GM21526 (cell line): ENCODE measurements around the gene FBXL13.
"Not testable (repeated sequence)": the region's sequence is repeated elsewhere in the genome, so short reads cannot be mapped to it uniquely, and the experiment has no call there.

Experiments used
- ATAC-seq: cut with Tn5 transposase; IDR thresholded peaks from one replicate; pipeline ENCODE4 v1.9.1; 2021; ENCODE audit warnings: moderate library complexity; ENCODE audit not compliant: unreplicated experiment, low FRiP score

Gene FBXL13

DNA sequence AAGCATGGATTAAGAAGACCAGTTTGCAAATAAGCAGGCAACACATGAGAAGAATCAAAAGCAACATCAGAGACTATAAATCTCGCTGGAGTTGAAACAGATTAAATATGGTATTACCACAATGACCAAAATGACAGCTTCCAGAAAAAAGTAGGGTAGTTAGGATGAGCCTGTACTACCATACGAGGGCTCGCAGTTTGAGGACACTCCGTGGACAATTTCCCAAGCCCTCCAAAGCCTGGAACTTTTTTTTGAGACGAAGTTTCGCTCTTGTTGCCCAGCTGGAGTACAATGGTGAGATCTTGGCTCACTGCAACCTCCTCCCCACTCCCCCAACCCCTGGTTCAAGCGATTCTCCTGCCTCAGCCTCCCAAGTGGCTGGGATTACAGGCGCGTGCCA is 160.8 kb downstream of the FBXL13 start:
- no peak for ATAC-seq

DNA sequence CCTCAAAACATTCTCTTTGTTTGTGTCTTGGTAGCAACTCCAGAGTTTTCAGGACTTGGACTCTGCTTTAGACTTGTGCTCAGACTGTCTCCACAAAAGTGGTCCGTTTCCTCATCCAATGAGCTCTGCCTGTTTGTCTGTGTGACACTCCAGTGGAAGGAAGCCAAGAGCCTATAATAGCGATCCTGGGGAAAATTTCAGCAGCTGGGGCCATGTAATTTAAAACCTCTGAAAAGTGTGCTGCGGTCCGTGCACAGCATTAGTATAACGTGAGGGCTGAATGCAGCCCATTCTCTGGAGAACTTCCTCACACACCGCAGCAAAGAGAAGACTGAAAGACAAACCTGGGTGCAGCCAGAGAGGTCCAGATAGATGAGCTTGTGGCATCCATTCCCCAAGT is 161.9 kb downstream of the FBXL13 start, which contains the start of gene LRRC17:
Gene LRRC17, plus strand, starts transcription at position 259 of the 400 bp plus-strand sequence. CDS start 20,914 bp downstream, outside the sequence.
- ATAC-seq, result no peak

DNA sequence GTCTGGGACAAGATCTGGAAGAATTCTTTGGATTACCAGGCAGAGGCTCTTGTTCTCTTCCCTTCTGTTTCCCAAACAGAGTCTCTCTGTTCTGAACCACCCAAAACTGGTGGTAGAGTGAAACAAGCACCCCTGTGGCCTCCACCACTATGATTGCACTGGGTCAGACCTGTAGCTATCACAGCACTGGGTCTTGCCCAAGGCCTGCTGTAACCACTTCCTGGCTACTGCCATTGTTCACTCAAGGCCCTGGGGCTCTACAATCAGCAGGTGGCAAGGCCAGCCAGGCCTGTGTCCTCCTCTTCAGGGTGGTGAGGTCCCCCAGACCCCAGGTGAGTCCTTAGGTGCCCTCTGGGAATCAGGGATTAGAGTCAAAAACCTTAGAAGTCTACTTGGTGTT is 165.9 kb downstream of the FBXL13 start:
- ATAC-seq, result no peak

DNA sequence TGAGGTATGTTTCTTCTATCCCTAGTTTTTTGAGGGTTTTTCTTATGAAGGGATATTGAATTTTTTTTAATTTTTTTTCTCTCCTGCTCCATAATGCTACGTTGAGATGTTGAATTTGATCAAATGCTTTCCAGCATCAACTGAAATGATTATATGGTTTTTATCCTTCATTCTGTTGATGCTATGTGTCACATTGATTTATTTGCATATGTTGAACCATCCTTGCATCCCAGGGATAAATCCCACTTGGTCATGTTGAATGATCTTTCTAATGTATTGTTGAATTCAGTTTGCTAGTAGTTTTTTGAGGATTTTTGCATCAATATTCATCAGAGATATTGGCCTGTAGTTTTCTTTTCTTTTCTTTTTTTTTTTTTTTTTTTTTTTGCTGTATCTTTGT is 171.0 kb downstream of the FBXL13 start:
- ATAC-seq, result not testable (repeated sequence)

DNA sequence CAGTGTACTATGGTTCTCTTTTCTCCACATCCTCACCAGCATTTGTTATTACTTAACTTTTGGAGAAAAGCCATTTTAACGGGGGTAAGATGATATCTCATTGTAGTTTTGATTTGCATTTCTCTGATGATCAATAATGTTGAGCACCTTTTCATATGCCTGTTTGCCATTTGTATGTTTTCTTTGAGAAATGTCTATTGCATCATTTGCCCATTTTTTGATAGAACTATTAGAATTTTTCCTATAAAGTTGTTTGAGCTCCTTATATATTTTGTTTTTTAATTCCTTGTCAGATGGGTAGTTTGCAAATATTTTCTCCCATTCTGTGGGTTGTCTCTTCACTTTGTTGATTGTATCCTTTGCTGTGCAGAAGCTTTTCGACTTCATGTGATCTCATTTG is 172.5 kb downstream of the FBXL13 start:
- not testable (repeated sequence) for ATAC-seq

DNA sequence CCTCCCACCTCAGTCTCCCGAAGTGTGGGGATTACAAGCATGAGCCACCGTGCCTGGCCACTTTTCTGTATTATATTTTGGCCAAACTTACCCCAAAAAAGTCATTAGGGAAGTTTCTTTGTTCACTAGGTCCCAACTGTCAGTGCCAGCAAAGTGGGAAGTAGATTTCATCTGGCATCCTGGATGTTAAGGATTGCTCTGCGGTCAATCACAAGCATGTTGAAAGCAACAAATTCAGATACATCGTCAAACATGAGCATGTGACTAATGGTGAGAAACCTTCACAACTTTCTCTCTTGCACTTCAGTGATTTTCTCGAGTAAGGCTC is 176.1 kb downstream of the FBXL13 start:
- no peak for ATAC-seq

DNA sequence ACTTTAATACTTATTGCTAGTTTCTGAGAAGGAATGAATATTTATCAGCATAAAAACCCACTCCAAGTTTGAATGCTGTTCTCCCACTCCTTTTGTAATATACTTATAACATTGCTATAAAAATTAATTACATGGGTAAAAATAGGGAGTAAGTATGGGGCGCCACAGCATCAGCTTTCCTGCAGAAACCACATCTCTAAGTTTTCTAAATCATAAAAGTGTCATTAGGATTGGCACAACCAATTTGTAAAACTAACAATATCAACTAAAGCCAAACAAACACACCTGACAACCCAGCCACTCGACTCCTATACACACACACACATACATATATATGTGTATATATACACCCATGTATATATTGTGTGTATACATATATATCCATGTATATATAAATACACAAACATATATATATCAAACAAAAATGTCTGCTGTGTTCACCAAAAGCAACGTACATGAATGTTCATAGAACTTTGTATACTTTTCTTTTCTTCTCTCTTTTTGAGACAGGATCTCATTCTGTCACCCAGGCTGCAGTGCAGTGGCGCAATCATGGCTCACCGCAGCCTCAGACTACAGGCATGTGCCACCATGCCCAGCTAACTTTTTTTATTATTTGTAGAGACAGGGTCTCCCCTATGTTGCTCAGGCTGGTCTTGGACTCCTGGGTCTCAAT is 176.6 kb downstream of the FBXL13 start:
- ATAC-seq, result no peak

DNA sequence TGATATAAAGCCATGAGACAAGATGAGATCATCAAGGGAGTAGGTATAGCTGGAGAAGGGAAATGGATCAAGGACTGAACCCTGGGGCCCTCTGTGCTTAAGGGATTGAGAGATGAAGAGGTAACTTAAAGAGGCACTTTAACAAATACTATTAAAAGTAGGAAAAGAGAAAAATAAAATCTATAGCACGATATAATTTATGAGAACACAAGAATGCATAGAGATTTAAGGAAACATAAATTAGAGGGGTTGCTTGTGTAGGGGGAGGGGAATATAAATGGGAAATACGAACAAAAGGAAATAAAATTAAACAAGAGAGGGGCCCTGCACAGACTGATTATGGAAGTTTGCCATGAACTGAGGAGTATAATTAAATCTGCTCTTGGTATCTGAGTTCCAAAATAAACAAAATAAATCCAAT is 177.4 kb downstream of the FBXL13 start:
- no peak for ATAC-seq

DNA sequence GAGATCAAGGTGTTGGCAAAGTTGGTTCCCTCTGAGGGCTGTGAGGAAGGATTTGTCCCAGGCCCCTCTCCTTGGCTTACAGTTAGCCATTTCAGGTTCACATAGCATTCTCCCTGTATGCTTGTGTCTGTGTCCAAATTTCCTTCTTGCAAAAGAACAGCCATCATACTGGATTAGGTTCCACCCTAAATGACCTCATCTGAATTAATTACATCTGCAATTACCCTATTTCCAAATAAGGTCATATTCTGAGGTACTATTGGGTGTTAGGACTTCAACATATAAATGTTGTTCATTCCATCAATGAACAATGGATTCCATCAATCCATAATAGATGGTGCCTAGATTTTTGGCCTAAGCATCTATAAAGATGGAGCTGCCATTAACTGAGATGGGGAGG is 178.0 kb downstream of the FBXL13 start:
- no peak for ATAC-seq

DNA sequence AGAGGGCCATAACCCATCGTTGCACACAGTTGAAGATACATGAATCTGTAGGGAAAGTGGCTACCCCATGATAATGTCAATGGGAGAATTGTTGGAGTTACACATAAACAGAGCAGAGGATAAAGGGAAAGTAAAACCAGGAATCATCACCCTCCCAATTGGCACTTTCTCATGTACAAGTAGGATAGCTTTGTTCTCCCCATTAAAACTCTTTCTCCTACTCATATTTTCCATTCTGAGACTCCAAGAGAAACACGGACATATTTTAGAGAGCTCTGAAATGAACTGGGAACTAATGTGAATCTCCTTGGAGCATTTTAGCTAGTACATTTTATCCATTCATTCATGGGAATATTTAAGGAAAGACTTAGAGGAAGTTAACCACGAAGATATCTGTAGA is 179.0 kb downstream of the FBXL13 start:
- no peak for ATAC-seq

DNA sequence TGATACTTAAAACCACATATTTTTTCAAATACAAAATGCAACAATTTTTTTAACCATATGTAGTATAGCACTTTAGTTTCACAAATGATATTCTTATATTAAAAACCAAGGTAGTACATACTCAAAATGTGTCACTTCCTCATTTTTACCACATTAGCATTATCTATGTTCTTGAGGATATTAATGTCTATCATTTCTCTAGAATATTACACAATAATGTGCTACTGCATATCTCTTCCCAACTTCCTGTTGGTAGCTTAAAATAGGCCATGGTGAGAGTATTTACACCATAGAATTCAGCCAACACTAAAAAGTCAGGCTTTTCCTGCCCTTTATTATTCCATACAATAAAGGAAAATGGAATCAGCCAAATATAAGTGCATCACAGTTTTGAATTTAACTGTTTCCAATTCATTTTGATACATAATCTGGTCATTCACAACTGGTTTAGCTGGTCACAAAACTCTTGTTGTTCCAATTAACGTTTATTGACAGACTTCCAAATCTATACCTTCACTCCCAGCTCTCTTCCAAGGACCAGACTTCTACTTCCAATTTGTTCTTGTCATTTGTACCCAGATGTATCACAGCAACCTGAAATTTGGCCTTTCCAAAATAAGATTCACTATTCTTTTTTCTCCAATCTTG is 181.8 kb downstream of the FBXL13 start:
- ATAC-seq, result no peak

DNA sequence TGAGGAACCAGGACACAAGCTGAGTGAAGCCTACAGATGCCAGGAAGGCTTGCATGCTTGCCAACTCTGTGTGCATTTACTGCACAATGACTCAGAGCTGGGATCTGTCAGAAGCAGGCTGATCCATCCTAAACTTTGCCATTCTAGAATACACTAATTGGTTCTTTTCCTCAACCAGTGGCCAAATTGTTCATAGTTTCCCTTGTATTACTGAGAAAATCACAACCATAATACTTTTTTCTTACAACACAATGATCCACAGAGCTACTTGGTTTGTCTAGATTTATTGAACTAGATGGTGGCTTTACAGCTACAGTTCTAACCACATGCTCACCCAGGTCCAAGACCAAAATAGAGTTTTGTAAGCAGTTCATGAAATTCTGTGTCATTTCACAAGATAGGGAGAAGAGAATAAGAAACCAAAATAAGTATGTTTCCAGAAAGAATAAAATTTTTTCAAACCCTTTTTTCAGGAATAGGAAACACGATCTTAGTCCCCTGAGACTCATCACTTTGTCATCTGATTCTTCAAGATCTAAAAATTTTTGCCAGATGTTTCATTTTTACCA is 182.8 kb downstream of the FBXL13 start:
- ATAC-seq, result no peak

DNA sequence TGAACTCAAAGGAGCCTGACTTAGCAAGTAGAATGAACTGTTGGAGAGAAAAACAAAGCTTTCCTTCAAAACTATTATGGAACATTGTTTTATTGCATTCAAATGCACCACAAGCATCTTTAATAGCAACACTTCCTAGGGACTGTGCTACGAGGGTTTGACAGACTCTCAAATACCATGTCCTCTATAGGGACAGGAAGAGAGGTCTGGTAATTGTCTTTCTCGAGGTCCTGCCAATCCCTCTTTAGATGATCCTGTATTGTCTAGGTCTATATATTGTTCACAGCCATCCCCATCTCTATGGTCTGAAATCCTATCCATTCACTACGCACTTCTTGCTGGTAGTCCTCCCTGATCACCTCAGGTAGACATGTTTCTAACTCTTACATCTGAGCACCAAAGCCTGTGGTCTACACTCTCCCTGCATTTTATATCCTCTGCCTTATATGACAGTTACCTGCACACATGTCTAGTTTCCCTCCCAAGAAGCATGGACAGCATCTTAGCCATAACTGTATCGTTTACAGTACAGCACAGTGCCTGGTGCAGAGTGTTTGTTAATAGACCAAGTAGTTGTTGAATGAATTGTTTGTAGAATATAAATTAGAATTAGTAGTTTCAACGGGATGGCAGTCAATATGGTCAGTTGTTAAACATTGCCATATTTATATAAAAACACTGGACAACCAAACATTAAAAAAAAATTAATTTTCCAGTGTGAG is 183.5 kb downstream of the FBXL13 start:
- no peak for ATAC-seq

DNA sequence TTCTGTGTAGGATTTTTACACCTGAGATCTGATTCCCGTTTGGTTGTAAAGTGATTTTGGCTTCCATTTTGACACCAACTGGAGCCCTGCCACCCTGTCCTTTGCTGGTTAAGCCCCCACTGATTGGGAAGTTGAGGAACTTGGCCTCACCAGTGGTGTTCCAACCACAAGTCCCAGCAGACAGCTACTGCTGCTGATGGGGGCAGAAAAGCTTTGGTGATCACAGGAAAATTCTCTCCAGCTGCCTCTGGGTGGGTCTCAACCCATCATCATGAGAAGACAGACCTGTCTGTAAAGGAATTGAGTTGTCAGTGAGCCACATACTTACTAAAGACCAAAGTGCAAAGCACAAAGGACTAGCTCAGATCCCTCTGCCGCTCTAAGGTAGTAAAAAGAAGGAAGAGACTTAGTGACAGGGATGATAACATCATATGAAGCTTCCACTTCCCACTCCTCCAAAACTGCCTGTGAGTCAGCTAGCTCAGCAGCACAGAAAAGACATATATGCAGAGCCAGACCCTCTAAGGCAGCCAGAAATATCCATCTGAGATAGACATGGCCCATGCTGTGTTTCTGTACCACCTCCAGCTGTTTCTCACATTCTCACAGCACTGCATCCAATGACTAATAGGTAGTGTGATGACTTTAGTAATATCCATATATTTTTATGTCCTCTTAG is 184.2 kb downstream of the FBXL13 start:
- no peak for ATAC-seq

DNA sequence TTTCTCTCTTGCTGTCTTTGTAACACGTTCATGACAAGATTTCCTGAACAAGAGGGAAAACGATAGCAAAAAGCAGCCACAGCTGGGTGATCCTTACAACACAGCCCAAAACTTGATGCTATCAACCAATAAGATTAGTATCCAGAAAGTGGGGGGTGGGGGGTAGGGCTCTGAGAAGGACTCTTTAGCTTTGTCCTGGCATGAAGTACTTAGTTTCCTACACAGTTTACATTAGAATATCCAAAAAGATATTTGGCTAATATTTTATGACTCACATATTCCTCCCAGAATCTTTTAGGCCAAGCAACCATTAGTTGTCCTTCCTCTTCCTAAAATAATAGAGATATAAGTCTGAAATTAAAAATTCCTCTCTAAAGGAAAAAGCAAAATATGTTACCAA is 184.7 kb downstream of the FBXL13 start:
- ATAC-seq, result no peak

DNA sequence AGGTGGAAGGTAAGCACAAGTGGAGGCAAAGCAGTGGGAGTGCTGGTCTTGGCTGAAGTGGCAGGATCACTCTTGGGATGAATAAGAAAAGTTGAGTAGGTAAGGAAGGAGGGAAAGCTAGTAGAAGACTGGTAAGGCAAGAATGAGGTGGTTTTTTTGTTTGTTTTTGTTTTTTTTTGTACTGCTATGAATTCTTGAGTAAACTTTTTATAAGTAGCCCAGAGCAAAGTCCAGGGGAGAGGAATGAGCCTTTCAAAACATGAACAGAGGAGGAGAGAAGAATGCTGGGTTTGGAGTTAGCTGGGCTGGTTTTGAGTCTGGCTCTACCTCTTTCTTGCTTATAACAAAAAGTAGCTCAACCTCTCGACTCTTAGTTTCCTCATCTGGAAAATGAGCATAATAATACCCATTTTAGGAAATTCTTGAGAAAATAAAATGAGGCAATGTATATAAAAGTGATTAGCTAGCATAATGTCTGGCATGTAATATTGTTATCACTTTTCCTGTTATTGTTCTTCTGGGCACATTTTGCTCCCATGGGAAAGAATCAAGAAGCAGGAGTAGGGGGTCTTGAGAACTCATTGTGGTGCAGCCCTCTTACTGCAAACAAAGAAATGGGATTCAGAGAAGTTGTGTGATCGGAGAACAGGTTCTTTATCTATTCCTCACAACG is 185.9 kb downstream of the FBXL13 start:
- ATAC-seq, result no peak

DNA sequence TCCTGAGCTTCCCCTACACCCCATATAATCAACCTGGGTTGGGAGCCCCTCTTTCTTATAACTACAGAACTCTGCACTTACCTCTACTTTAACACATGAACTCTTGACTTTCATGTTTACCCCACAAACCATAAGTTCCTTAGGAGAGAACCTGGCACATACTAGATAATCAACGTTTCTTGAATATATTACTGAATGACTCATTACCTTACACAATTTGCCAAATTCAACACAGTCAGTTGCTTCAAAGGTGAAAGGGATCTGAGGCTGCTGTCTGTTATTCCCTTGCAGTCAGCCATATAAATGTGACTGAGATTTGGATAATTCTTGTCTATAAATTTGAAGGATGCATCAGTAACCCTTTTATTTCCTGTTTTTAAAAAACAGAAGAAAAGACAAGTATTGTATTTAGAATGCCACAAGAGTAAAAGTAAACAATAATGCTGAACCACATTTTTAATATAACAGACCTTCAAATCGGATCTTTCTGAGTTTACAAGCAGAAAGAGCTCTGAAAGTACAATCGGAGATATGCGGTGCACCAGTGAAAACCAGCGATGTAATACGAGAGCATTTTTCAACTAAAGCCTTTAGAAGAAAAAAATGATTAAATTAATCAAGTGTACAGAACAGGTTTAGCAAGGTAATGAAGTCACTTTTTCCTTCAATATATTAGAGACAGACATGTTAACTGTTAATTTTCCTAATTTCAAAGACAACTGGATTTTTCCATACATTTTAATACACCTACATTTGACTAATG is 191.3 kb downstream of the FBXL13 start:
- ATAC-seq, result no peak

DNA sequence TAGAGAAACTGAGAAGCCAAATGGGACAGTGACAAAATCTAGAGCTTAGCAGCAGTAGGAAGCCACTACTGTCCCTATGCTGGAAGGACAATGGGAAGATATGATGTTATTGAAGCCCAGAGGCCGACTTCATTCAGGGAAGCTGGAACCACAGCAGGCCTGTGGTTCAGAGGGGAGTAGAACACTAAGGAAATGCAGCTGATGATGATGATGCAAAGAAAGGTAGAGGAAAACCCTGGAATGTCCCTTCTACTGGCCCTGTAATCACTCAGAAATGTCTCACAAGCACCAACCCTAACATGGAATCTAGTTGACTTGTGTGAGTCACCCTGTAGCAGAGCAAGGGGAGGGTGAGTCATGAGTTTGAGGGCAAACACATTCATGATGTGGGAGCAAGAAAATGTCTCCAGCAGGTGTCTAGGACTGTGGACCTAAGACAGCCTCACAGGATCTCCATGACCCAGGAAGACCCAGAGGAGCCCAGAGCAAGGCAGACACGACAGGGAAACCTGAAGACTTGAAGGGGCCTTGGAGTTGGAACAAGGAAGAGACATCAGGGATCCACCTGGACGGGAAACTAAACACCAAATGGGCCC is 198.8 kb downstream of the FBXL13 start:
- ATAC-seq, result no peak

DNA sequence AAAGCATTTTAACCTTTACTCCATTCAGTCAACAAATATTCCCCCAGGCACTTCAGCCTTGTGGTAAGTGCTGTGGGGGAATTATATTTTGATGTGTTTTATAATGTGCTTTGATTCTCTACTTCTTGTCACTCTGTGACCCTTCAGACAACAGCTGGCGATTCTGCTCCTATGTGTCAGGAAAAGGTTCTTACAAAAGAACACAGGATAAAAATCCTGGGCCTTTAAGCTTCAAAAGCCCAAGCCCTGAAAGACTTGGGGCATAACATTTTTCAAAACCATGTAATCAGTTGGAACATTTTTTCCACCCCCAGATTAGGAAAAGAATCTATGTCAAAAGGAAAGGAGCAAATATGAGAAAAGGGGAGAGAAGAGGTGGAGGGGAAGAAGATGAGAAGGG is 199.6 kb downstream of the FBXL13 start:
- ATAC-seq, result no peak
